HG02763 (cell line): Measurements from ENCODE around the gene SLC8A3.

Source experiments
- ATAC-seq: cut with Tn5 transposase; IDR thresholded peaks from one replicate; pipeline ENCODE4 v1.9.1; 2021; ENCODE audit warnings: mild to moderate bottlenecking, moderate library complexity; ENCODE audit not compliant: unreplicated experiment

The SLC8A3 gene

GRCh38 chr14:70002589-70003346, 186.0 kb downstream of the SLC8A3 start:
- no peak for ATAC-seq

- ATAC-seq: no peak
These were observed 188.2 kb downstream of the SLC8A3 start for GRCh38 chr14:70000601-70001000.

- ATAC-seq: no peak
These were observed 189.5 kb downstream of the SLC8A3 start for GRCh38 chr14:69999261-69999674.

GRCh38 chr14:69997849-69998248, 190.9 kb downstream of the SLC8A3 start:
- no peak for ATAC-seq

GRCh38 chr14:69996216-69996615, 192.5 kb downstream of the SLC8A3 start:
- no peak for ATAC-seq
